Measurements from ENCODE around the gene RASSF5.
A peak's percentile ranks its signal among the peaks of the same experiment; 100 is the strongest.

The RASSF5 gene

GRCh38 chr1:206507284-206508129 is at the start of gene RASSF5:
TSS of gene RASSF5 (plus strand) at chr1:206507531. CDS start at chr1:206507603, 72 bp downstream.
- peak; percentile 39 for DNase-seq

GRCh38 chr1:206459703-206460102 is 47.6 kb upstream of the RASSF5 start:
- DNase-seq, result no peak

- DNase-seq, result no peak
These were observed 46.4 kb upstream of the RASSF5 start for GRCh38 chr1:206460836-206461426.

- peak; percentile 49 for DNase-seq
These were observed 45.5 kb upstream of the RASSF5 start for GRCh38 chr1:206461602-206462455.

- DNase-seq, result no peak
These were observed 44.2 kb upstream of the RASSF5 start for GRCh38 chr1:206463137-206463536.

- no peak for DNase-seq
These were observed 43.4 kb upstream of the RASSF5 start for GRCh38 chr1:206463911-206464310.

GRCh38 chr1:206464456-206464964 is 42.8 kb upstream of the RASSF5 start:
- DNase-seq, result no peak

GRCh38 chr1:206465951-206466350 is 41.4 kb upstream of the RASSF5 start:
- no peak for DNase-seq

- no peak for DNase-seq
These were observed 40.3 kb upstream of the RASSF5 start for GRCh38 chr1:206466840-206467649.

GRCh38 chr1:206467915-206468314 is 39.4 kb upstream of the RASSF5 start:
- no peak for DNase-seq

GRCh38 chr1:206468571-206468970 is 38.8 kb upstream of the RASSF5 start:
- DNase-seq, result no peak

GRCh38 chr1:206469411-206469932 is 37.9 kb upstream of the RASSF5 start:
- no peak for DNase-seq

- DNase-seq, result no peak
These were observed 37.2 kb upstream of the RASSF5 start, which contains the start of gene IKBKE for GRCh38 chr1:206469933-206470691. TSS of gene IKBKE (plus strand) at chr1:206470476. CDS start at chr1:206473228, 2,752 bp downstream.

GRCh38 chr1:206470692-206471414 is 36.5 kb upstream of the RASSF5 start:
- DNase-seq, result no peak

GRCh38 chr1:206471415-206471801 is 35.9 kb upstream of the RASSF5 start:
- no peak for DNase-seq

GRCh38 chr1:206472024-206472423 is 35.3 kb upstream of the RASSF5 start:
- DNase-seq, result no peak

- DNase-seq, result no peak
These were observed 34.9 kb upstream of the RASSF5 start for GRCh38 chr1:206472454-206472853.

GRCh38 chr1:206472886-206473285 is 34.4 kb upstream of the RASSF5 start:
- no peak for DNase-seq

- no peak for DNase-seq
These were observed 31.3 kb upstream of the RASSF5 start for GRCh38 chr1:206476058-206476457.

GRCh38 chr1:206476591-206476990 is 30.7 kb upstream of the RASSF5 start:
- no peak for DNase-seq
